ENCODE data around the gene RYR3.

DNA sequence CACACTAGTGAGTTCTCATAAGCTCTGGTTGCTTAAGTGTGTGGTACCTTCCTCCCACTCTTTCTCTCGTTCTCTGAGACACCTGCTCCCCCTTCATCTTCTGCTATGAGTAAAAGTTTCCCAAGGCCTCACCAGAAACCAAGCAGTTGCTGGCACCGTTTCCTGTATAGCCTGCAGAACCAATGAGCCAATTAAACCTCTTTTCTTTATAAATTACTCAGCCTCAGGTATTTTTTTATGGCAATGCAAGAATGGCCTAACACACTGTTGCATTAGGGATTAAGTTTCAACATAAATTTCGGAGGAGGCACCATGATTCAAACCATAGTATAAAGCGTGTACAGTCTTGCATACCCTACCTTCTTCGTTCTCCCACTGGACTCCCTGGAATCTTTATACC lies 405.3 kb downstream of the RYR3 start:
- no peak for TF ChIP-seq POLR2A (IDR thresholded peaks at IDR 0.05; ENCODE audit: low read depth)
- no peak for TF ChIP-seq POLR2AphosphoS5 (IDR thresholded peaks at IDR 0.05)
- TF ChIP-seq, protein P1, sequence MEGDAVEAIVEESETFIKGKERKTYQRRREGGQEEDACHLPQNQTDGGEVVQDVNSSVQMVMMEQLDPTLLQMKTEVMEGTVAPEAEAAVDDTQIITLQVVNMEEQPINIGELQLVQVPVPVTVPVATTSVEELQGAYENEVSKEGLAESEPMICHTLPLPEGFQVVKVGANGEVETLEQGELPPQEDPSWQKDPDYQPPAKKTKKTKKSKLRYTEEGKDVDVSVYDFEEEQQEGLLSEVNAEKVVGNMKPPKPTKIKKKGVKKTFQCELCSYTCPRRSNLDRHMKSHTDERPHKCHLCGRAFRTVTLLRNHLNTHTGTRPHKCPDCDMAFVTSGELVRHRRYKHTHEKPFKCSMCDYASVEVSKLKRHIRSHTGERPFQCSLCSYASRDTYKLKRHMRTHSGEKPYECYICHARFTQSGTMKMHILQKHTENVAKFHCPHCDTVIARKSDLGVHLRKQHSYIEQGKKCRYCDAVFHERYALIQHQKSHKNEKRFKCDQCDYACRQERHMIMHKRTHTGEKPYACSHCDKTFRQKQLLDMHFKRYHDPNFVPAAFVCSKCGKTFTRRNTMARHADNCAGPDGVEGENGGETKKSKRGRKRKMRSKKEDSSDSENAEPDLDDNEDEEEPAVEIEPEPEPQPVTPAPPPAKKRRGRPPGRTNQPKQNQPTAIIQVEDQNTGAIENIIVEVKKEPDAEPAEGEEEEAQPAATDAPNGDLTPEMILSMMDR (IDR thresholded peaks at IDR 0.05), result no peak

Measured in esophagus muscularis mucosa (tissue), 3 donors.